Measurements from ENCODE around the gene PAK4. TPM values are rescaled to one million over a fixed set of nuclear protein-coding genes. Genes with fewer than 3 reads are reported as not detected.
A peak's percentile ranks its signal among the peaks of the same experiment; 100 is the strongest.

PAK4 gene
- total and polyA plus RNA-seq, 9 of the 15 experiments (the other 6 are each of a cell fraction or from before 2014, with no cell fraction given), result 0.21 to 33.5 (median 5.8) TPM

DNA sequence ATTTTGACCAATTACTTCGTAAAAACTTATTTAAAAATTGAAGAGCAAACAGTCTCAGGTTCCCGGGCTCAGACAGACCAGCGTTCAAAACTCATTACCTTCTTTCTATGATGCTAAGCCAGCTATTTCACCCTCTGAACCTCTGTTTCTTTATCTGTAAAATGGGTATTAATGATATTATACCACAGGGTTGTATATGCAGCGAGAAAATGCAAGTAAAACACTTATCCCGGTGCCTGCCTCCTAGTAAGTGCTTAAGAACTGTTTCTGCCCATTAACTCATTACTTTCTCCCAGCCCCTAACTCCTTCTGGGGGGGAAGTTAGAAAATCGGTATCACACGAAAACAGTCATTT, 410 bp upstream of the PAK4 start (continued):
- TF ChIP-seq, protein P1, sequence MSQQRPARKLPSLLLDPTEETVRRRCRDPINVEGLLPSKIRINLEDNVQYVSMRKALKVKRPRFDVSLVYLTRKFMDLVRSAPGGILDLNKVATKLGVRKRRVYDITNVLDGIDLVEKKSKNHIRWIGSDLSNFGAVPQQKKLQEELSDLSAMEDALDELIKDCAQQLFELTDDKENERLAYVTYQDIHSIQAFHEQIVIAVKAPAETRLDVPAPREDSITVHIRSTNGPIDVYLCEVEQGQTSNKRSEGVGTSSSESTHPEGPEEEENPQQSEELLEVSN (IDR thresholded peaks at IDR 0.05; ENCODE audit: borderline replicate concordance in 1 of 2, extremely low read depth in 1 of 2, insufficient read depth in 1 of 2, insufficient read length in 1 of 2, low read depth in 1 of 2, low read length in 1 of 2, poor library complexity in 1 of 2, severe bottlenecking in 1 of 2), result no peak
- no peak for TF ChIP-seq NELFE (IDR thresholded peaks at IDR 0.05; ENCODE audit: insufficient read depth, insufficient read length)
- TF ChIP-seq, protein P2, sequence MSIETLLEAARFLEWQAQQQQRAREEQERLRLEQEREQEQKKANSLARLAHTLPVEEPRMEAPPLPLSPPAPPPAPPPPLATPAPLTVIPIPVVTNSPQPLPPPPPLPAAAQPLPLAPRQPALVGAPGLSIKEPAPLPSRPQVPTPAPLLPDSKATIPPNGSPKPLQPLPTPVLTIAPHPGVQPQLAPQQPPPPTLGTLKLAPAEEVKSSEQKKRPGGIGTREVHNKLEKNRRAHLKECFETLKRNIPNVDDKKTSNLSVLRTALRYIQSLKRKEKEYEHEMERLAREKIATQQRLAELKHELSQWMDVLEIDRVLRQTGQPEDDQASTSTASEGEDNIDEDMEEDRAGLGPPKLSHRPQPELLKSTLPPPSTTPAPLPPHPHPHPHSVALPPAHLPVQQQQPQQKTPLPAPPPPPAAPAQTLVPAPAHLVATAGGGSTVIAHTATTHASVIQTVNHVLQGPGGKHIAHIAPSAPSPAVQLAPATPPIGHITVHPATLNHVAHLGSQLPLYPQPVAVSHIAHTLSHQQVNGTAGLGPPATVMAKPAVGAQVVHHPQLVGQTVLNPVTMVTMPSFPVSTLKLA (conservative IDR thresholded peaks at IDR 0.05), result no peak
- TF ChIP-seq, protein P3, sequence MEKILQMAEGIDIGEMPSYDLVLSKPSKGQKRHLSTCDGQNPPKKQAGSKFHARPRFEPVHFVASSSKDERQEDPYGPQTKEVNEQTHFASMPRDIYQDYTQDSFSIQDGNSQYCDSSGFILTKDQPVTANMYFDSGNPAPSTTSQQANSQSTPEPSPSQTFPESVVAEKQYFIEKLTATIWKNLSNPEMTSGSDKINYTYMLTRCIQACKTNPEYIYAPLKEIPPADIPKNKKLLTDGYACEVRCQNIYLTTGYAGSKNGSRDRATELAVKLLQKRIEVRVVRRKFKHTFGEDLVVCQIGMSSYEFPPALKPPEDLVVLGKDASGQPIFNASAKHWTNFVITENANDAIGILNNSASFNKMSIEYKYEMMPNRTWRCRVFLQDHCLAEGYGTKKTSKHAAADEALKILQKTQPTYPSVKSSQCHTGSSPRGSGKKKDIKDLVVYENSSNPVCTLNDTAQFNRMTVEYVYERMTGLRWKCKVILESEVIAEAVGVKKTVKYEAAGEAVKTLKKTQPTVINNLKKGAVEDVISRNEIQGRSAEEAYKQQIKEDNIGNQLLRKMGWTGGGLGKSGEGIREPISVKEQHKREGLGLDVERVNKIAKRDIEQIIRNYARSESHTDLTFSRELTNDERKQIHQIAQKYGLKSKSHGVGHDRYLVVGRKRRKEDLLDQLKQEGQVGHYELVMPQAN (IDR thresholded peaks at IDR 0.05; ENCODE audit: borderline replicate concordance), result 0 out of 2 replicates have a peak, but pooled peaks have one; percentile 24
- no peak for TF ChIP-seq EWSR1 (IDR thresholded peaks at IDR 0.05; ENCODE audit: borderline replicate concordance, low read depth, partially characterized antibody)
- TF ChIP-seq, protein P4, sequence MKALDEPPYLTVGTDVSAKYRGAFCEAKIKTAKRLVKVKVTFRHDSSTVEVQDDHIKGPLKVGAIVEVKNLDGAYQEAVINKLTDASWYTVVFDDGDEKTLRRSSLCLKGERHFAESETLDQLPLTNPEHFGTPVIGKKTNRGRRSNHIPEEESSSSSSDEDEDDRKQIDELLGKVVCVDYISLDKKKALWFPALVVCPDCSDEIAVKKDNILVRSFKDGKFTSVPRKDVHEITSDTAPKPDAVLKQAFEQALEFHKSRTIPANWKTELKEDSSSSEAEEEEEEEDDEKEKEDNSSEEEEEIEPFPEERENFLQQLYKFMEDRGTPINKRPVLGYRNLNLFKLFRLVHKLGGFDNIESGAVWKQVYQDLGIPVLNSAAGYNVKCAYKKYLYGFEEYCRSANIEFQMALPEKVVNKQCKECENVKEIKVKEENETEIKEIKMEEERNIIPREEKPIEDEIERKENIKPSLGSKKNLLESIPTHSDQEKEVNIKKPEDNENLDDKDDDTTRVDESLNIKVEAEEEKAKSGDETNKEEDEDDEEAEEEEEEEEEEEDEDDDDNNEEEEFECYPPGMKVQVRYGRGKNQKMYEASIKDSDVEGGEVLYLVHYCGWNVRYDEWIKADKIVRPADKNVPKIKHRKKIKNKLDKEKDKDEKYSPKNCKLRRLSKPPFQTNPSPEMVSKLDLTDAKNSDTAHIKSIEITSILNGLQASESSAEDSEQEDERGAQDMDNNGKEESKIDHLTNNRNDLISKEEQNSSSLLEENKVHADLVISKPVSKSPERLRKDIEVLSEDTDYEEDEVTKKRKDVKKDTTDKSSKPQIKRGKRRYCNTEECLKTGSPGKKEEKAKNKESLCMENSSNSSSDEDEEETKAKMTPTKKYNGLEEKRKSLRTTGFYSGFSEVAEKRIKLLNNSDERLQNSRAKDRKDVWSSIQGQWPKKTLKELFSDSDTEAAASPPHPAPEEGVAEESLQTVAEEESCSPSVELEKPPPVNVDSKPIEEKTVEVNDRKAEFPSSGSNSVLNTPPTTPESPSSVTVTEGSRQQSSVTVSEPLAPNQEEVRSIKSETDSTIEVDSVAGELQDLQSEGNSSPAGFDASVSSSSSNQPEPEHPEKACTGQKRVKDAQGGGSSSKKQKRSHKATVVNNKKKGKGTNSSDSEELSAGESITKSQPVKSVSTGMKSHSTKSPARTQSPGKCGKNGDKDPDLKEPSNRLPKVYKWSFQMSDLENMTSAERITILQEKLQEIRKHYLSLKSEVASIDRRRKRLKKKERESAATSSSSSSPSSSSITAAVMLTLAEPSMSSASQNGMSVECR (CRISPR knock-in tag; IDR thresholded peaks at IDR 0.05), result no peak
- TF ChIP-seq, protein P5, sequence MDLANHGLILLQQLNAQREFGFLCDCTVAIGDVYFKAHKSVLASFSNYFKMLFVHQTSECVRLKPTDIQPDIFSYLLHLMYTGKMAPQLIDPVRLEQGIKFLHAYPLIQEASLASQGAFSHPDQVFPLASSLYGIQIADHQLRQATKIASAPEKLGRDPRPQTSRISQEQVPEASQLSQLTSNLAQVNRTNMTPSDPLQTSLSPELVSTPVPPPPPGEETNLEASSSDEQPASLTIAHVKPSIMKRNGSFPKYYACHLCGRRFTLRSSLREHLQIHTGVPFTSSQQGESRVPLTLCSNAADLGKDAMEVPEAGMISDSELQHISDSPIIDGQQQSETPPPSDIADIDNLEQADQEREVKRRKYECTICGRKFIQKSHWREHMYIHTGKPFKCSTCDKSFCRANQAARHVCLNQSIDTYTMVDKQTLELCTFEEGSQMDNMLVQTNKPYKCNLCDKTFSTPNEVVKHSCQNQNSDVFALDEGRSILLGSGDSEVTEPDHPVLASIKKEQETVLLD (IDR thresholded peaks at IDR 0.05), result no peak
- TF ChIP-seq C11orf30 (IDR thresholded peaks at IDR 0.05; ENCODE audit: low read depth), result no peak
- no peak for TF ChIP-seq ZEB2 (IDR thresholded peaks at IDR 0.05)
- TF ChIP-seq, protein P6, sequence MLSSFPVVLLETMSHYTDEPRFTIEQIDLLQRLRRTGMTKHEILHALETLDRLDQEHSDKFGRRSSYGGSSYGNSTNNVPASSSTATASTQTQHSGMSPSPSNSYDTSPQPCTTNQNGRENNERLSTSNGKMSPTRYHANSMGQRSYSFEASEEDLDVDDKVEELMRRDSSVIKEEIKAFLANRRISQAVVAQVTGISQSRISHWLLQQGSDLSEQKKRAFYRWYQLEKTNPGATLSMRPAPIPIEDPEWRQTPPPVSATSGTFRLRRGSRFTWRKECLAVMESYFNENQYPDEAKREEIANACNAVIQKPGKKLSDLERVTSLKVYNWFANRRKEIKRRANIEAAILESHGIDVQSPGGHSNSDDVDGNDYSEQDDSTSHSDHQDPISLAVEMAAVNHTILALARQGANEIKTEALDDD (IDR thresholded peaks at IDR 0.05), result no peak
- TF ChIP-seq ZNF175 (CRISPR knock-in tag; IDR thresholded peaks at IDR 0.05; ENCODE audit: low read depth), result 0 out of 2 replicates have a peak, but pooled peaks have one; percentile 15
- TF ChIP-seq MTA3 (IDR thresholded peaks at IDR 0.05; ENCODE audit: borderline replicate concordance), result no peak
- TF ChIP-seq JUND (IDR thresholded peaks at IDR 0.05; ENCODE audit: borderline replicate concordance, low read depth, low read length), result no peak
- 0 out of 3 replicates have a peak, but pooled peaks have one; percentile 6 for TF ChIP-seq JUND (tag; IDR thresholded peaks at IDR 0.05; ENCODE audit: borderline replicate concordance, low read depth, low read length)
- no peak for TF ChIP-seq TEAD1 (CRISPR knock-in tag; IDR thresholded peaks at IDR 0.05)
